OCI-LY1 (cell line): ENCODE data around the gene UBE2H.

Source experiments
- H2AFZ ChIP-seq: fragments of 200-600 bp; sonication (generic), shearing (Covaris generic); 2 replicates; pipeline ENCODE4 v1.6.0; 2014; ENCODE audit warnings: antibody characterized with exemption, mild to moderate bottlenecking, low read length
- H3F3A ChIP-seq: fragments of 200-600 bp; sonication (generic), shearing (Covaris generic); 2 replicates; pipeline ENCODE4 v1.6.0; 2014; ENCODE audit warnings: mild to moderate bottlenecking, antibody characterized with exemption, low read length, moderate library complexity; ENCODE audit not compliant: insufficient read depth
- H3K27ac ChIP-seq: fragments of 200-600 bp; sonication (generic); 2 replicates; pipeline ENCODE4 v1.5.1; 2014; ENCODE audit warnings: low read length, mixed run types, mild to moderate bottlenecking, low read depth; ENCODE audit not compliant: poor library complexity, severe bottlenecking
- H3K27me3 ChIP-seq: fragments of 200-600 bp; sonication (generic); 2 replicates; pipeline ENCODE4 v1.6.0; 2014; ENCODE audit warnings: antibody characterized with exemption, mild to moderate bottlenecking, low read length, moderate library complexity; ENCODE audit not compliant: insufficient read depth
- H3K36me3 ChIP-seq: fragments of 200-600 bp; sonication (generic); 2 replicates; pipeline ENCODE4 v1.6.1; 2014; ENCODE audit warnings: mild to moderate bottlenecking, antibody characterized with exemption, low read length, moderate library complexity, mixed read lengths; ENCODE audit not compliant: insufficient read depth
- H3K4me1 ChIP-seq: fragments of 200-600 bp; sonication (generic); 2 replicates; pipeline ENCODE4 v1.5.1; 2014; ENCODE audit warnings: mild to moderate bottlenecking, low read length, moderate library complexity; ENCODE audit not compliant: insufficient read depth, severe bottlenecking
- H3K4me2 ChIP-seq: fragments of 200-600 bp; sonication (generic), shearing (Covaris generic); 2 replicates; pipeline ENCODE4 v1.6.1; 2014; ENCODE audit warnings: low read length
- H3K4me3 ChIP-seq: fragments of 200-600 bp; sonication (generic); 2 replicates; pipeline ENCODE4 v1.5.1; 2014; ENCODE audit warnings: low read length, low read depth, mild to moderate bottlenecking, mixed read lengths; ENCODE audit not compliant: poor library complexity, severe bottlenecking
- H3K79me2 ChIP-seq: fragments of 200-600 bp; shearing (Covaris generic); 2 replicates; pipeline ENCODE4 v1.6.1; 2016; ENCODE audit warnings: mixed run types, low read length, mixed read lengths; ENCODE audit not compliant: insufficient read depth
- H3K9ac ChIP-seq: fragments of 200-600 bp; sonication (generic), shearing (Covaris generic); 2 replicates; pipeline ENCODE4 v1.6.1; 2014; ENCODE audit warnings: mild to moderate bottlenecking, low read length, mixed read lengths
- H3K9me2 ChIP-seq: fragments of 200-600 bp; sonication (generic), shearing (Covaris generic); 2 replicates; pipeline ENCODE4 v1.6.1; 2014; ENCODE audit warnings: low read depth, mild to moderate bottlenecking, low read length, mixed read lengths
- H3K9me3 ChIP-seq: fragments of 200-600 bp; shearing (Covaris generic); 2 replicates; pipeline ENCODE4 v1.6.1; 2014; ENCODE audit warnings: low read length, mixed read lengths
- H4K20me1 ChIP-seq: fragments of 200-600 bp; sonication (generic), shearing (Covaris generic); 2 replicates; pipeline ENCODE4 v1.6.0; 2016; ENCODE audit warnings: mild to moderate bottlenecking, low read length; ENCODE audit not compliant: insufficient read depth
- CTCF ChIP-seq: fragments of 200-600 bp; sonication (generic), shearing (Covaris generic); IDR thresholded peaks from 2 replicates; pipeline ENCODE4 v1.5.1; 2017; ENCODE audit warnings: mild to moderate bottlenecking, antibody characterized with exemption, low read length, moderate library complexity, mixed read lengths
- EZH2 ChIP-seq: fragments of 200-600 bp; sonication (generic), shearing (Covaris generic); IDR thresholded peaks from 2 replicates; pipeline ENCODE4 v1.8.0; 2017; ENCODE audit warnings: borderline replicate concordance, mixed run types, mild to moderate bottlenecking, antibody characterized with exemption, low read length, moderate library complexity, mixed read lengths

The UBE2H gene

GRCh38 chr7:129803546-129804081, 149.1 kb downstream of the UBE2H start:
- no peaks in the 10 kb centered on the region for H3F3A ChIP-seq
- H3K9me3 ChIP-seq: no peaks in the 10 kb centered on the region
- no peak overlapping the region for H3K27ac ChIP-seq
- no peak for TF ChIP-seq EZH2
- TF ChIP-seq CTCF: no peak
- H3K4me3 ChIP-seq: no peak overlapping the region
- no peaks in the 10 kb centered on the region for H3K4me1 ChIP-seq
- 0 out of 2 replicates have a peak, but pooled peaks cover 5% of the 10 kb centered on the region for H3K27me3 ChIP-seq
- no peaks in the 10 kb centered on the region for H3K79me2 ChIP-seq
- H3K9me2 ChIP-seq: no peaks in the 10 kb centered on the region
- no peak overlapping the region for H3K4me2 ChIP-seq
- no peak overlapping the region for H2AFZ ChIP-seq
- H3K9ac ChIP-seq: no peak overlapping the region
- H3K36me3 ChIP-seq: no peaks in the 10 kb centered on the region
- H4K20me1 ChIP-seq: no peaks in the 10 kb centered on the region

GRCh38 chr7:129801882-129802281, 150.9 kb downstream of the UBE2H start:
- Histone ChIP-seq H3K9ac (no peak overlapping the region), H4K20me1 (no peaks in the 10 kb centered on the region), H3K9me2 (no peaks in the 10 kb centered on the region), H3K79me2 (no peaks in the 10 kb centered on the region), H3K4me1 (no peaks in the 10 kb centered on the region), H3K4me2 (no peak overlapping the region), H3F3A (no peaks in the 10 kb centered on the region), H3K36me3 (no peaks in the 10 kb centered on the region), H3K27me3 (0 out of 2 replicates have a peak, but pooled peaks cover 5% of the 10 kb centered on the region), H3K9me3 (no peaks in the 10 kb centered on the region), H2AFZ (no peak overlapping the region), H3K4me3 (no peak overlapping the region), H3K27ac (no peak overlapping the region)
- no peak for TF ChIP-seq CTCF
- TF ChIP-seq EZH2: no peak

GRCh38 chr7:129800901-129801300, 151.9 kb downstream of the UBE2H start:
- Histone ChIP-seq H3K4me3 (no peak overlapping the region), H3K4me1 (no peaks in the 10 kb centered on the region), H3K9ac (no peak overlapping the region), H3K27ac (no peak overlapping the region), H3K79me2 (no peaks in the 10 kb centered on the region), H3K9me3 (no peaks in the 10 kb centered on the region), H2AFZ (no peak overlapping the region), H3K27me3 (peaks cover 11% of the 10 kb centered on the region; the same call in 1 of the 2 replicates), H4K20me1 (no peaks in the 10 kb centered on the region), H3F3A (no peaks in the 10 kb centered on the region), H3K36me3 (no peaks in the 10 kb centered on the region), H3K9me2 (no peaks in the 10 kb centered on the region), H3K4me2 (no peak overlapping the region)
- TF ChIP-seq CTCF (no peak), EZH2 (no peak)
